ENCODE results near the gene P2RY12.

Gene P2RY12

GRCh38 chr3:151305060-151305774 lies 79.3 kb downstream of the P2RY12 start:
- DNase-seq: no peak

GRCh38 chr3:151303751-151304150 lies 80.8 kb downstream of the P2RY12 start:
- DNase-seq: peak in 1 of 2 donors; percentile 16

- peak in 1 of 2 donors; percentile 14 for DNase-seq
Observed at GRCh38 chr3:151301787-151302186, 82.8 kb downstream of the P2RY12 start.

- DNase-seq: peak in 1 of 2 donors; percentile 49
Observed at GRCh38 chr3:151300539-151300938, 84.0 kb downstream of the P2RY12 start.

GRCh38 chr3:151299006-151299405 lies 85.5 kb downstream of the P2RY12 start:
- DNase-seq: no peak

- DNase-seq: no peak
Observed at GRCh38 chr3:151297429-151297828, 87.1 kb downstream of the P2RY12 start.

GRCh38 chr3:151296226-151296625 lies 88.3 kb downstream of the P2RY12 start:
- DNase-seq: no peak

GRCh38 chr3:151293127-151293526 lies 91.4 kb downstream of the P2RY12 start:
- no peak for DNase-seq

- DNase-seq: peak; percentile 21 to 70
Observed at GRCh38 chr3:151290673-151291072, 93.9 kb downstream of the P2RY12 start.

- DNase-seq: no peak
Observed at GRCh38 chr3:151289445-151289844, 95.1 kb downstream of the P2RY12 start.
